ENCODE measurements around the gene PCYOX1L.
A peak's percentile ranks its signal among the peaks of the same experiment; 100 is the strongest.

DNA sequence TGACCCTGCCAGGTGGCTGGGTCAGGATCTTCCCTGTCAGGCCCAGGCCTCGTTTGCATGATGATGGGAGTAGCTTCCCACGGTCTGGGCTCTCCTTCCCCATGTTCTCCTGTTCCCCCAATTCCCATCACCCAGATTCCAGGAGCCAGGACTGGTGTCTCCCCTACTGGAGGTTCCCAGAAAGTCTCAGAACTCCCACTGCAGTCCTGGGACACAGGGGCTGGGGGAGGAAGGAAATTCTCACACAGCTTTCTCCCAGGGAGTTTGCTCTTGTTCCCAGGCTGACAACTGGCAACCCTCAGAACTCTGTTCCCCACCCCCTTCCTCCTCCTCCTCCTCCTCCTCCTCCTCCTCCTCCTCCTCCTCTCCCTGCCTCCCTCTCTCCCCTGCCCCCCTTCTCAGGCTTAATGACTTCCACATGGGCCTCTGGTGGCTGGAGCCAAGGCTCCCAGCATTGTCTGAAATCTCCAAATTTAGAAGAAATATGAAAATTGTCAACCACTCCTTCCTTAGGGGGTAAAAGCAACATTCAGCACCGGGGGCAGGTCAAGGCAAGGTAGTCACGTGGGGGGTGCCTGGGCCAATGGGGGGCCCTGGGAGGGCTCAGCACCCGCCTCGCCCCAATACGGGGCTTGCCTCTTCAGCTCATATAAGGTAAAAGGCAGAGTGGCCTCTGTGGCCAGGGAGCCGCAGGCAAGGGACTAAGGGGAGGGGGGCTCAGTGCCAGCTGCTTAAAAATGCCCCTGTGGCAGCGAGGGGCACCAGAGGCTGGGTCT lies 48.5 kb downstream of the PCYOX1L start:
- peak; percentile 77 to 82 (median 81) for TF ChIP-seq POLR2AphosphoS5 (IDR thresholded peaks at IDR 0.05)
- TF ChIP-seq, protein P1, sequence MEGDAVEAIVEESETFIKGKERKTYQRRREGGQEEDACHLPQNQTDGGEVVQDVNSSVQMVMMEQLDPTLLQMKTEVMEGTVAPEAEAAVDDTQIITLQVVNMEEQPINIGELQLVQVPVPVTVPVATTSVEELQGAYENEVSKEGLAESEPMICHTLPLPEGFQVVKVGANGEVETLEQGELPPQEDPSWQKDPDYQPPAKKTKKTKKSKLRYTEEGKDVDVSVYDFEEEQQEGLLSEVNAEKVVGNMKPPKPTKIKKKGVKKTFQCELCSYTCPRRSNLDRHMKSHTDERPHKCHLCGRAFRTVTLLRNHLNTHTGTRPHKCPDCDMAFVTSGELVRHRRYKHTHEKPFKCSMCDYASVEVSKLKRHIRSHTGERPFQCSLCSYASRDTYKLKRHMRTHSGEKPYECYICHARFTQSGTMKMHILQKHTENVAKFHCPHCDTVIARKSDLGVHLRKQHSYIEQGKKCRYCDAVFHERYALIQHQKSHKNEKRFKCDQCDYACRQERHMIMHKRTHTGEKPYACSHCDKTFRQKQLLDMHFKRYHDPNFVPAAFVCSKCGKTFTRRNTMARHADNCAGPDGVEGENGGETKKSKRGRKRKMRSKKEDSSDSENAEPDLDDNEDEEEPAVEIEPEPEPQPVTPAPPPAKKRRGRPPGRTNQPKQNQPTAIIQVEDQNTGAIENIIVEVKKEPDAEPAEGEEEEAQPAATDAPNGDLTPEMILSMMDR (IDR thresholded peaks at IDR 0.05 in 8 of 11, conservative IDR thresholded peaks at IDR 0.05 in 3 of 11), result no peak
- TF ChIP-seq POLR2A (IDR thresholded peaks at IDR 0.05), result peak in 2 of 3 donors; percentile 51 to 54

All from spleen (tissue), 7 donors.